HG03439 (cell line): Measurements from ENCODE around the gene PAX4.

Experiments used
- ATAC-seq: cut with Tn5 transposase; IDR thresholded peaks from one replicate; pipeline ENCODE4 v1.9.1; 2021; ENCODE audit warnings: mild to moderate bottlenecking, moderate library complexity; ENCODE audit not compliant: unreplicated experiment

Gene PAX4

GRCh38 chr7:127632276-127632910, 14.5 kb upstream of the PAX4 start:
- no peak for ATAC-seq

- ATAC-seq: no peak
These were observed 11.4 kb upstream of the PAX4 start for GRCh38 chr7:127629268-127629854.

- ATAC-seq: no peak
These were observed 10.5 kb upstream of the PAX4 start for GRCh38 chr7:127628445-127628844.

GRCh38 chr7:127625331-127625730, 7.4 kb upstream of the PAX4 start:
- ATAC-seq: no peak

- ATAC-seq: no peak
These were observed 2.7 kb upstream of the PAX4 start for GRCh38 chr7:127620406-127621233.

- no peak for ATAC-seq
These were observed 1.9 kb upstream of the PAX4 start for GRCh38 chr7:127619681-127620405.

- ATAC-seq: no peak
These were observed 833 bp upstream of the PAX4 start for GRCh38 chr7:127618775-127619174.

GRCh38 chr7:127616724-127617123, 1.2 kb downstream of the PAX4 start:
- ATAC-seq: no peak

- no peak for ATAC-seq
These were observed 5.7 kb downstream of the PAX4 start for GRCh38 chr7:127612263-127612662.

GRCh38 chr7:127609297-127609696, 8.6 kb downstream of the PAX4 start:
- ATAC-seq: no peak

- ATAC-seq: no peak
These were observed 9.5 kb downstream of the PAX4 start for GRCh38 chr7:127608446-127608845.

- ATAC-seq: no peak
These were observed 17.1 kb downstream of the PAX4 start for GRCh38 chr7:127600885-127601284.

- ATAC-seq: no peak
These were observed 19.6 kb downstream of the PAX4 start for GRCh38 chr7:127598318-127598717.

GRCh38 chr7:127595737-127596136, 22.2 kb downstream of the PAX4 start:
- no peak for ATAC-seq

- no peak for ATAC-seq
These were observed 23.5 kb downstream of the PAX4 start for GRCh38 chr7:127594490-127594889.

- ATAC-seq: no peak
These were observed 25.4 kb downstream of the PAX4 start for GRCh38 chr7:127592550-127592949.

GRCh38 chr7:127591591-127591990, 26.4 kb downstream of the PAX4 start:
- no peak for ATAC-seq

- ATAC-seq: no peak
These were observed 26.8 kb downstream of the PAX4 start for GRCh38 chr7:127591189-127591588.

GRCh38 chr7:127589896-127590295, 28.0 kb downstream of the PAX4 start:
- ATAC-seq: no peak

GRCh38 chr7:127588697-127589482, 29.1 kb downstream of the PAX4 start:
- peak; percentile 11 for ATAC-seq
